Measurements from ENCODE around the gene OR10A2. TPM values are rescaled to one million over a fixed set of nuclear protein-coding genes. Genes with fewer than 3 reads are reported as not detected.

OR10A2 gene
- polyA plus RNA-seq, 1 of the 3 experiments (the other 2 are of a cell fraction), result not detected

- Histone ChIP-seq H3K79me2 (ENCODE audit: insufficient read depth) (no peaks in the 10 kb centered on the region), H3K9me3 (no peaks in the 10 kb centered on the region), H3K36me3 (replicated peaks in 1 of 2; ENCODE audit: control insufficient read depth in 1 of 2, insufficient read depth in 2 of 2, low read length in 1 of 2) (no peaks in the 10 kb centered on the region), H3F3A (replicated peaks; ENCODE audit: insufficient read depth) (no peaks in the 10 kb centered on the region), H3K27me3 (ENCODE audit: insufficient read depth) (no peaks in the 10 kb centered on the region), H3K4me1 (ENCODE audit: control insufficient read depth in 1 of 2, insufficient read depth in 2 of 2, low read depth in 1 of 2, low read length in 1 of 2) (no peaks in the 10 kb centered on the region), H3K9ac (no peak overlapping the region), H2AFZ (ENCODE audit: low read depth) (no peak overlapping the region), H3K9me2 (no peaks in the 10 kb centered on the region), H4K20me1 (ENCODE audit: insufficient read depth) (no peaks in the 10 kb centered on the region), H3K4me2 (no peak overlapping the region), H3K27ac (ENCODE audit: low read depth in 2 of 2, low read length in 1 of 2) (no peak overlapping the region), H3K4me3 (ENCODE audit: low read depth in 2 of 2, low read length in 1 of 2) (no peak overlapping the region)
- TF ChIP-seq MEF2A (IDR thresholded peaks at IDR 0.05; ENCODE audit: borderline replicate concordance, low read depth) (no peak), JUND (IDR thresholded peaks at IDR 0.05) (no peak), RCOR1 (IDR thresholded peaks at IDR 0.05; ENCODE audit: low read length) (no peak), POLR2AphosphoS5 (IDR thresholded peaks at IDR 0.05; ENCODE audit: low read depth, low read length) (no peak), GATA2 (CRISPR knock-in tag; IDR thresholded peaks at IDR 0.05) (no peak), PBX3 (IDR thresholded peaks at IDR 0.05) (no peak), GABPA (IDR thresholded peaks at IDR 0.05; ENCODE audit: low read depth) (no peak), EP300 (IDR thresholded peaks at IDR 0.05; ENCODE audit: borderline replicate concordance in 1 of 2, low read depth in 1 of 2, low read length in 1 of 2) (no peak), NFIC (IDR thresholded peaks at IDR 0.05; ENCODE audit: borderline replicate concordance) (no peak), TEAD4 (IDR thresholded peaks at IDR 0.05; ENCODE audit: borderline replicate concordance, insufficient read depth) (no peak), NRF1 (IDR thresholded peaks at IDR 0.05; ENCODE audit: low read depth, low read length) (no peak), SIN3A (IDR thresholded peaks at IDR 0.05; ENCODE audit: borderline replicate concordance, low read depth, low read length) (no peak), FOXM1 (IDR thresholded peaks at IDR 0.05; ENCODE audit: low read depth) (no peak), REST (IDR thresholded peaks at IDR 0.05; ENCODE audit: low read depth, low read length) (no peak), MXI1 (IDR thresholded peaks at IDR 0.05; ENCODE audit: low read depth, low read length) (no peak), ZBTB33 (IDR thresholded peaks at IDR 0.05; ENCODE audit: borderline replicate concordance, low read depth) (no peak)
- ChIA-PET POLR2A (no interaction called here), CTCF (no interaction called here)
- no peak for DNase-seq
- WGBS (ENCODE audit: low lambda C conversion rate), result 5% methylated on average over 3 of the region's 3 CpGs
Measured at GRCh38 chr11:6911378-6911777, 48.5 kb downstream of the OR10A2 start.

Measured in SK-N-SH (cell line).